ENCODE data around the gene MARCHF2.

MARCHF2 gene

DNA sequence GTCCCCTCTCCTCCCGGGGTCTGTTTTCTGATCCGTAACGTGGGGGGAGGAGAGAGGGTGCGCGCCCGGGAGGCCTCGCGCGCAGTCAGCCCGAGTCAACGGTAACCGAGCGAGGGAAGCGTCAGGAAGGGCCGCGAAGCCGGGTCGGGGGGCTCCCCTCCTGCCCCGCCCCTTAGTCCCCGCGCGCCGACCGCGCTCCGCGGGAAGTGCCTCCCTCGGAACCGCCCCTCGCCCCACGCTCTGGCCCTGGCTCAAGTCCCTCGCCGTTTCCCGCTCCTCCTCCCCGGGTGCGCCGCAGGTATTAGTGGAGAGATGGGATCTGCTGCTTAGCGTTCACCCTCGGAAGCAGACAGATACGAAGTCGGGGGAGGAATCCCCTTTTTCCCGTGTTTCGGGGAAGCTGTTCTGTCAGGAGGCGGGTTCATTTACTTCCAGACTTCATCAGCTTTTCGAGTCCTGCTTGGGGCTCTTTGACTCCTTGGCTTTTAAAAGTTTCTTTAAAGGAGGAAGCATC is 32.4 kb downstream of the MARCHF2 start (continued):
- no peak for TF ChIP-seq ZNF280D (tag by site-specific recombination; IDR thresholded peaks at IDR 0.05)
- TF ChIP-seq ZBTB6 (tag by site-specific recombination; IDR thresholded peaks at IDR 0.05) = no peak
- TF ChIP-seq ZNF558 (tag by site-specific recombination; IDR thresholded peaks at IDR 0.05) = no peak
- TF ChIP-seq KLF1 (tag by site-specific recombination; IDR thresholded peaks at IDR 0.05) = peak; percentile 45; the same call in 1 of the 2 replicates
- TF ChIP-seq WT1 (tag by site-specific recombination; IDR thresholded peaks at IDR 0.05) = 0 out of 2 replicates have a peak, but pooled peaks have one; percentile 38
- no peak for TF ChIP-seq SALL2 (tag by site-specific recombination; IDR thresholded peaks at IDR 0.05; ENCODE audit: borderline replicate concordance)
- TF ChIP-seq IKZF3 (tag by site-specific recombination; IDR thresholded peaks at IDR 0.05) = peak; percentile 29; the same call in 1 of the 2 replicates
- peak; percentile 61 for TF ChIP-seq ZFHX2 (tag by site-specific recombination; conservative IDR thresholded peaks at IDR 0.05)
- peak; percentile 9; the same call in 1 of the 2 replicates for TF ChIP-seq ZBTB20 (tag by site-specific recombination; IDR thresholded peaks at IDR 0.05)
- TF ChIP-seq ZNF223 (tag by site-specific recombination; IDR thresholded peaks at IDR 0.05) = no peak
- peak; percentile 89 for TF ChIP-seq KLF16 (tag by site-specific recombination; IDR thresholded peaks at IDR 0.05)
- TF ChIP-seq ZNF148 (tag by site-specific recombination; IDR thresholded peaks at IDR 0.05; ENCODE audit: borderline replicate concordance) = no peak
- peak; percentile 88 for TF ChIP-seq KLF9 (tag by site-specific recombination; IDR thresholded peaks at IDR 0.05; ENCODE audit: low read depth)
- TF ChIP-seq SP3 (tag by site-specific recombination; IDR thresholded peaks at IDR 0.05) = peak; percentile 70
- TF ChIP-seq, protein P1, sequence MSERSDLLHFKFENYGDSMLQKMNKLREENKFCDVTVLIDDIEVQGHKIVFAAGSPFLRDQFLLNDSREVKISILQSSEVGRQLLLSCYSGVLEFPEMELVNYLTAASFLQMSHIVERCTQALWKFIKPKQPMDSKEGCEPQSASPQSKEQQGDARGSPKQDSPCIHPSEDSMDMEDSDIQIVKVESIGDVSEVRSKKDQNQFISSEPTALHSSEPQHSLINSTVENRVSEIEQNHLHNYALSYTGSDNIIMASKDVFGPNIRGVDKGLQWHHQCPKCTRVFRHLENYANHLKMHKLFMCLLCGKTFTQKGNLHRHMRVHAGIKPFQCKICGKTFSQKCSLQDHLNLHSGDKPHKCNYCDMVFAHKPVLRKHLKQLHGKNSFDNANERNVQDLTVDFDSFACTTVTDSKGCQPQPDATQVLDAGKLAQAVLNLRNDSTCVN (tag by site-specific recombination; optimal IDR thresholded peaks at IDR 0.05) = peak; percentile 51
- peak; percentile 84; the same call in 1 of the 2 replicates for TF ChIP-seq PATZ1 (tag by site-specific recombination; IDR thresholded peaks at IDR 0.05)
- peak; percentile 85 for TF ChIP-seq ZIC2 (tag by site-specific recombination; IDR thresholded peaks at IDR 0.05)
- TF ChIP-seq GLIS2 (tag by site-specific recombination; IDR thresholded peaks at IDR 0.05) = peak; percentile 76; the same call in 1 of the 2 replicates
- TF ChIP-seq ZNF335 (tag by site-specific recombination; conservative IDR thresholded peaks at IDR 0.05) = 0 out of 2 replicates have a peak, but pooled peaks have one; percentile 9
